ENCODE results near the gene GNL3L. TPM values are rescaled to one million over a fixed set of nuclear protein-coding genes. Genes with fewer than 3 reads are reported as not detected.

GNL3L gene
- total and polyA plus RNA-seq, 2 of the 13 experiments (the other 11 are each of a cell fraction or from before 2014, with no cell fraction given), result 12.1 to 32.6 TPM

DNA sequence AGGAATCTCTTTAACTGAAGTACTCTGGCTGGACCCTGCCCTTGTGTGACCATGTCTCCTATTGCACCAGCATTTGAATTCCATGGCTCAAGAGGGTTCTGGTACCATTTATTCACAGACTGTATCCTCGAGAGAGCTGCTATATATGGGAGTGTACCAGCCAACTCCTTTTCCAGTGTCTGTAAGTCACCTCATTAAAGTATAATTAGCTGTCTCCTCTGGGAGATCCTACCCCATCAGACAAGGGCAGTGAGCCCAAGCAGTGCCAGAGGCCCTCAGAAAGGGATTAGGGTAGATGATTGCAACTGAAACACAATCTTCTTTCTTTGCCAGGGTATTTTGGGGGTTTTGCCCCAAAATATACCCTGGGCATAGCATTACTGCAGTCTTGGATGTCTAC lies 31.6 kb downstream of the GNL3L start:
- TF ChIP-seq ZNF20 (CRISPR knock-in tag; IDR thresholded peaks at IDR 0.05), result no peak
- Histone ChIP-seq H3K27me3 (ENCODE audit: control insufficient read depth in 1 of 2, insufficient read depth in 2 of 2, low read length in 2 of 2) (no peaks in the 10 kb centered on the region), H3K4me1 (ENCODE audit: insufficient read depth, low read length) (no peaks in the 10 kb centered on the region), H3K4me2 (ENCODE audit: low read depth, low read length) (no peak overlapping the region), H3K27ac (ENCODE audit: extremely low read length, insufficient read depth, low read length) (no peak overlapping the region), H3K9ac (ENCODE audit: insufficient read depth, low read depth, low read length) (no peak overlapping the region), H3K9me3 (ENCODE audit: low read length) (no peaks in the 10 kb centered on the region), H3K4me3 (replicated peaks in 1 of 3; ENCODE audit: insufficient read depth in 1 of 3, low read depth in 2 of 3, low read length in 3 of 3) (no peak overlapping the region), H3K36me3 (replicated peaks in 1 of 2; ENCODE audit: control insufficient read depth in 1 of 2, insufficient read depth in 2 of 2, low read length in 2 of 2) (peaks cover 0 to 20% of the 10 kb centered on the region in 2 experiments; a peak in 2 of 5 replicates), H3K79me2 (ENCODE audit: insufficient read depth, low read length) (no peaks in the 10 kb centered on the region), H4K20me1 (ENCODE audit: insufficient read depth, low read length) (no peaks in the 10 kb centered on the region), H2AFZ (ENCODE audit: low read length) (no peak overlapping the region)
- WGBS (ENCODE audit: low lambda C conversion rate), result no CpG with 5 or more reads among the region's 1 CpG
- intact Hi-C loops (cut with micrococcal nuclease; ENCODE audit: unreplicated experiment) (no loop called here), in situ Hi-C loops (cut with HindIII; ENCODE audit: extremely low pct_ligation_motif_present, low pct_unique_long_range_greater_than_20kb) (no loop called here)
- FAIRE-seq (no peak), DNase-seq (ENCODE audit: low spot score) (no peak), ATAC-seq (no peak)
- ChIA-PET CTCF (ENCODE audit: low intra/inter-chr PET ratio, low total read pairs) (no interaction called here), POLR2A (no interaction called here)
- no TSS peak for BruUV-seq (replicated peaks)

DNA sequence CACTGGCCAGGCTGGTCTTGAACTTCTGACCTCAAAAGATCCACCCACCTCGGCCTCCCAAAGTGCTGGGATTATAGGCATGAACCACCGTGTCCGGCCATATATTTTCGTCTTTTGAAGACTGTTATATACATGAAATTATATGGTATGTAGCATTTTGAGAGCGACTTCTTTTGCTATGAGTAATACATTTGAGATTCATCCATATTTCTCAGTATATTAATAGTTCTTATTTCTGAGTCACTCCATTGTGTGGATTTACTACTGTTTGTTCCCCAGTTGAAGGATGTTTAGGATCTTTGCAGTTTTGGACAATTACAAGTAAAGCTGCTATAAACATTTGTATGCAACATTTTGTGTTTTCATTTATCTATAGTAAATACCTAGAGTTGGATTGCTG lies 34.9 kb downstream of the GNL3L start:
- Histone ChIP-seq H3K36me3 (replicated peaks in 1 of 2; ENCODE audit: control insufficient read depth in 1 of 2, insufficient read depth in 2 of 2, low read length in 2 of 2) (peaks cover 0 to 6% of the 10 kb centered on the region in 2 experiments; a peak in 1 of 5 replicates), H3K27me3 (ENCODE audit: control insufficient read depth in 1 of 2, insufficient read depth in 2 of 2, low read length in 2 of 2) (no peaks in the 10 kb centered on the region), H3K4me3 (replicated peaks in 1 of 3; ENCODE audit: insufficient read depth in 1 of 3, low read depth in 2 of 3, low read length in 3 of 3) (no peak overlapping the region), H3K4me2 (ENCODE audit: low read depth, low read length) (no peak overlapping the region), H3K9me3 (ENCODE audit: low read length) (no peaks in the 10 kb centered on the region), H4K20me1 (ENCODE audit: insufficient read depth, low read length) (no peaks in the 10 kb centered on the region), H3K9ac (ENCODE audit: insufficient read depth, low read depth, low read length) (no peak overlapping the region), H3K79me2 (ENCODE audit: insufficient read depth, low read length) (no peaks in the 10 kb centered on the region), H2AFZ (ENCODE audit: low read length) (no peak overlapping the region), H3K27ac (ENCODE audit: extremely low read length, insufficient read depth, low read length) (no peak overlapping the region), H3K4me1 (ENCODE audit: insufficient read depth, low read length) (no peaks in the 10 kb centered on the region)
- 96% methylated on average over 5 of the region's 5 CpGs for WGBS (ENCODE audit: low lambda C conversion rate)
- DNase-seq (ENCODE audit: low spot score), result no peak
- no peak for ATAC-seq
- no TSS peak for BruUV-seq (replicated peaks)
- intact Hi-C loops (cut with micrococcal nuclease; ENCODE audit: unreplicated experiment), result no loop called here
- in situ Hi-C loops (cut with HindIII; ENCODE audit: extremely low pct_ligation_motif_present, low pct_unique_long_range_greater_than_20kb), result no loop called here
- CTCF ChIA-PET (ENCODE audit: low intra/inter-chr PET ratio, low total read pairs), result no interaction called here
- no peak for FAIRE-seq
- POLR2A ChIA-PET, result no interaction called here
- no peak for TF ChIP-seq FLYWCH1 (CRISPR knock-in tag; IDR thresholded peaks at IDR 0.05)
- no peak for TF ChIP-seq HOXA3 (CRISPR knock-in tag; IDR thresholded peaks at IDR 0.05)
- TF ChIP-seq SMARCE1 (IDR thresholded peaks at IDR 0.05; ENCODE audit: borderline replicate concordance), result no peak
- TF ChIP-seq ZNF652 (CRISPR knock-in tag; IDR thresholded peaks at IDR 0.05; ENCODE audit: borderline replicate concordance, low read depth), result no peak
- TF ChIP-seq, protein P1, sequence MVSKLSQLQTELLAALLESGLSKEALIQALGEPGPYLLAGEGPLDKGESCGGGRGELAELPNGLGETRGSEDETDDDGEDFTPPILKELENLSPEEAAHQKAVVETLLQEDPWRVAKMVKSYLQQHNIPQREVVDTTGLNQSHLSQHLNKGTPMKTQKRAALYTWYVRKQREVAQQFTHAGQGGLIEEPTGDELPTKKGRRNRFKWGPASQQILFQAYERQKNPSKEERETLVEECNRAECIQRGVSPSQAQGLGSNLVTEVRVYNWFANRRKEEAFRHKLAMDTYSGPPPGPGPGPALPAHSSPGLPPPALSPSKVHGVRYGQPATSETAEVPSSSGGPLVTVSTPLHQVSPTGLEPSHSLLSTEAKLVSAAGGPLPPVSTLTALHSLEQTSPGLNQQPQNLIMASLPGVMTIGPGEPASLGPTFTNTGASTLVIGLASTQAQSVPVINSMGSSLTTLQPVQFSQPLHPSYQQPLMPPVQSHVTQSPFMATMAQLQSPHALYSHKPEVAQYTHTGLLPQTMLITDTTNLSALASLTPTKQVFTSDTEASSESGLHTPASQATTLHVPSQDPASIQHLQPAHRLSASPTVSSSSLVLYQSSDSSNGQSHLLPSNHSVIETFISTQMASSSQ (IDR thresholded peaks at IDR 0.05; ENCODE audit: low read depth), result no peak
- TF ChIP-seq, protein P1 (CRISPR knock-in tag; IDR thresholded peaks at IDR 0.05; ENCODE audit: borderline replicate concordance), result no peak
- TF ChIP-seq IRF2 (CRISPR knock-in tag; IDR thresholded peaks at IDR 0.05), result no peak
- TF ChIP-seq PAX8 (CRISPR knock-in tag; IDR thresholded peaks at IDR 0.05; ENCODE audit: borderline replicate concordance), result no peak
- TF ChIP-seq, protein P2, sequence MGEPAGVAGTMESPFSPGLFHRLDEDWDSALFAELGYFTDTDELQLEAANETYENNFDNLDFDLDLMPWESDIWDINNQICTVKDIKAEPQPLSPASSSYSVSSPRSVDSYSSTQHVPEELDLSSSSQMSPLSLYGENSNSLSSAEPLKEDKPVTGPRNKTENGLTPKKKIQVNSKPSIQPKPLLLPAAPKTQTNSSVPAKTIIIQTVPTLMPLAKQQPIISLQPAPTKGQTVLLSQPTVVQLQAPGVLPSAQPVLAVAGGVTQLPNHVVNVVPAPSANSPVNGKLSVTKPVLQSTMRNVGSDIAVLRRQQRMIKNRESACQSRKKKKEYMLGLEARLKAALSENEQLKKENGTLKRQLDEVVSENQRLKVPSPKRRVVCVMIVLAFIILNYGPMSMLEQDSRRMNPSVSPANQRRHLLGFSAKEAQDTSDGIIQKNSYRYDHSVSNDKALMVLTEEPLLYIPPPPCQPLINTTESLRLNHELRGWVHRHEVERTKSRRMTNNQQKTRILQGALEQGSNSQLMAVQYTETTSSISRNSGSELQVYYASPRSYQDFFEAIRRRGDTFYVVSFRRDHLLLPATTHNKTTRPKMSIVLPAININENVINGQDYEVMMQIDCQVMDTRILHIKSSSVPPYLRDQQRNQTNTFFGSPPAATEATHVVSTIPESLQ (CRISPR knock-in tag; conservative IDR thresholded peaks at IDR 0.05), result no peak
- TF ChIP-seq, protein P3, sequence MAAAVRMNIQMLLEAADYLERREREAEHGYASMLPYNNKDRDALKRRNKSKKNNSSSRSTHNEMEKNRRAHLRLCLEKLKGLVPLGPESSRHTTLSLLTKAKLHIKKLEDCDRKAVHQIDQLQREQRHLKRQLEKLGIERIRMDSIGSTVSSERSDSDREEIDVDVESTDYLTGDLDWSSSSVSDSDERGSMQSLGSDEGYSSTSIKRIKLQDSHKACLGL (CRISPR knock-in tag; IDR thresholded peaks at IDR 0.05), result no peak
- no peak for TF ChIP-seq PPARG (CRISPR knock-in tag; conservative IDR thresholded peaks at IDR 0.05)
- TF ChIP-seq MTA1 (CRISPR knock-in tag; IDR thresholded peaks at IDR 0.05; ENCODE audit: borderline replicate concordance), result no peak
- no peak for TF ChIP-seq KDM5B (CRISPR knock-in tag; IDR thresholded peaks at IDR 0.05; ENCODE audit: borderline replicate concordance)
